NCI-H1417 treated with DMSO at 0.1 percent for 48 hours (cell line): Measurements from ENCODE around the gene C5AR1.
"Not testable (repeated sequence)": the region's sequence is repeated elsewhere in the genome, so short reads cannot be mapped to it uniquely, and the experiment has no call there.

Source experiments
- DNase-seq: peaks from one replicate; lab custom pipeline; 2025; lab: John Stamatoyannopoulos, UW

Gene C5AR1

GRCh38 chr19:47309608-47310007, at the start of gene C5AR1:
TSS of gene C5AR1 (plus strand) at chr19:47309861. CDS start at chr19:47309896, 35 bp downstream.
- DNase-seq, result no peak

GRCh38 chr19:47260476-47260875, 49.2 kb upstream of the C5AR1 start:
- DNase-seq, result no peak

- not testable (repeated sequence) for DNase-seq
Measured at GRCh38 chr19:47261946-47262793, 47.5 kb upstream of the C5AR1 start.

- DNase-seq, result no peak
Measured at GRCh38 chr19:47264629-47265028, 45.0 kb upstream of the C5AR1 start.

- no peak for DNase-seq
Measured at GRCh38 chr19:47266401-47266941, 43.2 kb upstream of the C5AR1 start.

- no peak for DNase-seq
Measured at GRCh38 chr19:47267350-47267759, 42.3 kb upstream of the C5AR1 start.

GRCh38 chr19:47268028-47268427, 41.6 kb upstream of the C5AR1 start:
- no peak for DNase-seq

GRCh38 chr19:47269596-47269995, 40.1 kb upstream of the C5AR1 start:
- no peak for DNase-seq

- DNase-seq, result no peak
Measured at GRCh38 chr19:47270408-47270807, 39.3 kb upstream of the C5AR1 start.

- DNase-seq, result no peak
Measured at GRCh38 chr19:47271949-47272348, 37.7 kb upstream of the C5AR1 start.

- DNase-seq, result no peak
Measured at GRCh38 chr19:47272448-47273312, 37.0 kb upstream of the C5AR1 start.

GRCh38 chr19:47273313-47274070, 36.2 kb upstream of the C5AR1 start:
- no peak for DNase-seq

GRCh38 chr19:47274071-47274890, 35.4 kb upstream of the C5AR1 start, which contains the start of gene INAFM1:
TSS of gene INAFM1 (plus strand) at chr19:47274885. CDS start at chr19:47274920, 35 bp downstream.
- peak; percentile 56 for DNase-seq

- DNase-seq, result no peak
Measured at GRCh38 chr19:47274891-47275761, 34.5 kb upstream of the C5AR1 start.

GRCh38 chr19:47275791-47276461, 33.7 kb upstream of the C5AR1 start:
- DNase-seq, result no peak

- DNase-seq, result not testable (repeated sequence)
Measured at GRCh38 chr19:47276513-47276912, 33.1 kb upstream of the C5AR1 start.

GRCh38 chr19:47280183-47280797, 29.4 kb upstream of the C5AR1 start:
- no peak for DNase-seq

- no peak for DNase-seq
Measured at GRCh38 chr19:47283405-47284059, 26.1 kb upstream of the C5AR1 start.
